GM12872 (cell line): Measurements from ENCODE around the gene KPNA3.

ENCODE experiments used
- CTCF ChIP-seq: IDR thresholded peaks from 3 replicates; pipeline ENCODE4 v1.5.1; 2011; ENCODE audit warnings: low read depth, mild to moderate bottlenecking, low read length, moderate library complexity; ENCODE audit not compliant: insufficient read depth

KPNA3 gene

GRCh38 chr13:49697468-49697867 is 95.0 kb downstream of the KPNA3 start:
- TF ChIP-seq CTCF = no peak

- TF ChIP-seq CTCF = no peak
Measured at GRCh38 chr13:49694446-49694845, 98.0 kb downstream of the KPNA3 start.

GRCh38 chr13:49693877-49694276 is 98.6 kb downstream of the KPNA3 start:
- no peak for TF ChIP-seq CTCF

GRCh38 chr13:49693191-49693733 is 99.2 kb downstream of the KPNA3 start:
- TF ChIP-seq CTCF = no peak

- no peak for TF ChIP-seq CTCF
Measured at GRCh38 chr13:49690995-49691784, 101.3 kb downstream of the KPNA3 start, which contains the start of gene EBPL. TSS of gene EBPL (minus strand) at chr13:49691486. CDS start at chr13:49691424, 62 bp downstream.

- TF ChIP-seq CTCF = no peak
Measured at GRCh38 chr13:49690133-49690994, 102.1 kb downstream of the KPNA3 start.

- TF ChIP-seq CTCF = no peak
Measured at GRCh38 chr13:49683489-49683888, 109.0 kb downstream of the KPNA3 start.
